ENCODE data around the gene CCR6.
"Not testable (repeated sequence)": the region's sequence is repeated elsewhere in the genome, so short reads cannot be mapped to it uniquely, and the experiment has no call there.

CCR6 gene

GRCh38 chr6:167122827-167123657 lies at the start of gene CCR6:
CCR6 (plus strand) TSS chr6:167123096; CDS start chr6:167136135, 13,039 bp downstream.
- no peak for DNase-seq

DNA sequence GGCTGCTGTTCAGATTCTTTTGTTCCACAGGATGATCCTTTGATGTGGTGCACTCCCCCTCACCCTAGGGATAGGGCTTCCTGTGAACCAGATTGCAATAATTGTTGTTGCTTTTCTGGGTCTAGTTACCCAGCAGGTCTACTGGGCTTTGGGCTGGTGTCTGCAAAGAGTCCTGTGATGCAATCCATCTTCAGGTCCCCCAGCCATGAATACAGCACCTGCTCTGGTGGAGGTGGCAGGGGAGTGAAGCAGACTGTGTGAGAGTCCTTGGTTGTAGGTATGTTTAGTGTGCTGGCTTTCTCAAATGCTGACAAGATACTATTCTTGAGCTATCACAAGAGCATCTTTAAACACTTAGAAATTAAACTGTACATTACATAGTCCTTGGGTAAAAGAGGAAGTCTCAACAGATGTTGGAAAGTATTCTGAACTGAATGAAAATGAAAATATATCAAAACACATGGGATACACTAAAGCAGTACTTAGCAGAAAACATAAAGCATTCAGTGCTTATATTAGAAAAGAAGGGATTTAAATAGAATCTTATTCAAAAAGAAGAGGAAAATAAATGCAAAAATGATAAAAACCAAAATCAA lies 49.1 kb upstream of the CCR6 start:
- no peak for DNase-seq

DNA sequence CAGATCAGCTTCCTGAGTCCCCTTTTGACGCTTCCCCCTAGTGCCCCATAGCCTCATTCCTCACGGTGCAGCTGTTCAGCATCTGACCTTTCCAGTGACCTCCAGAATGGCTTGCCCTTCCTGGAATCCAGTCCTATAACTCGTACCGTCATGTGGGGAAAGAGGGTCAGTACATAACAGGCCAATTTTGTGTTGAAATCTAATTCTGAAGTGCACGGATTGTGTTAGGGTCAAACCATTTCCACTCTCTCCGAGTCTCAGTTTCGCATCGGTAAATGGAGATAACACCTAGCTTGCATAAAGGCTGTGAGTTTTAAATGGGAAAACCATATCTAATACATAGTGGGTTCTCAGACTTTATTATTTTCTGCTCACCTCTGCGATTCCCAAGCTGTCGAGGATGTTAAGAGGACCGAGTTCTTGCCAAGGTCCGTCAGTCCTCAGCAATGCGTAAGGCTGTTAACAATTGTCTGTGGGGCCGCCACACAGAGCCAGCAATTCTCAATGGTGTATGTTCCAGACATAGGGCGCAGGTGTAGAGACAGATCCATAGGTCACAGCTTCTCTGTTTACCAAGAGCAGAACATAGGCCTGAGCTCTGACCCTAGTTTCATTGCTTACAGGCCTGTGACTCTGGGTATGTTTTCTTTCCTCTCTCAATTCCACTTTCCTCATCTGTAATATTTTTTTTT lies 45.5 kb upstream of the CCR6 start:
- no peak for DNase-seq

GRCh38 chr6:167078745-167079144 lies 44.2 kb upstream of the CCR6 start:
- DNase-seq: no peak

DNA sequence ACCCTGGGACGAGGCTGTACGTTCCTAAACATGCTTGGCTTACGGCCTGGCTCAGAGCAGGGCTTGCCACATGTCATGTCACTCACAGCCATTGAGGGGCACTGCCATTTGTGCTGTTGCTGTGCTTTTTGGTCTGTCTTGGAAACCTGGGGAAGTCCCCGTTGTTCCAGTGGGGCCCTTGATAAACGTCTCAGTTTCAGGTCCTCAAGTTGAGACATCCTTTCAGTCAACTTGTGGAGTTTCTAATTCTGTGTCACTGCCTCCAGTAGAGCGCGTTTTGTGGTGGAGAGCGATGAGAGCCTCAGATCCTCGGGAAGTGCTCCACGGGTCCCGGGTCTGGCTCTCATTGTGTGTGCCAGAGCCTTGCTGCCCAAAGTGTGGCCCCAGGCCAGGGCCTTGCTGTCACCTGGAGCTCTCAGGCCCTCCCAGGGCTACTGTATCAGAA lies 43.0 kb upstream of the CCR6 start:
- no peak for DNase-seq

GRCh38 chr6:167087857-167088354 lies 35.0 kb upstream of the CCR6 start:
- DNase-seq: no peak

DNA sequence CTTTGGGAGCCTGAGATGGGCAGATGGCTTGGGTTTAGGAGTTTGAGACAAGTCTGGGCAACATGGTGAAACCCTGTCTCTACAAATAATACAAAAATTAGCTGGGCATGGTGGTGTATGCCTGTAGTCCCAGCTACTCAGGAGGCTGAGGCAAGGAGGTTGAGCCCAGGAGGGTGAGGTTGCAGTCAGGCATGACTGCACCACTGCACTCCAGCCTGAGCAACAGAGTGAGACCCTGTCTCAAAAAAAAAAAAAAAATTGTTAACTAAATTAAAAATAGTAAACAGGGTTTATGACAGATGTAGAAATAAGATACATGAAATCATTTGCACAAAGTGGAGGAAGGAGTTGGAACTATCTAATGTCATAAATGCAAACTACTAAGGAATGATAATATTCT lies 34.2 kb upstream of the CCR6 start:
- not testable (repeated sequence) for DNase-seq

- no peak for DNase-seq
Measured at GRCh38 chr6:167089243-167090142, 33.4 kb upstream of the CCR6 start.

GRCh38 chr6:167090171-167090570 lies 32.7 kb upstream of the CCR6 start:
- DNase-seq: no peak

GRCh38 chr6:167091026-167091804 lies 31.7 kb upstream of the CCR6 start:
- DNase-seq: no peak

DNA sequence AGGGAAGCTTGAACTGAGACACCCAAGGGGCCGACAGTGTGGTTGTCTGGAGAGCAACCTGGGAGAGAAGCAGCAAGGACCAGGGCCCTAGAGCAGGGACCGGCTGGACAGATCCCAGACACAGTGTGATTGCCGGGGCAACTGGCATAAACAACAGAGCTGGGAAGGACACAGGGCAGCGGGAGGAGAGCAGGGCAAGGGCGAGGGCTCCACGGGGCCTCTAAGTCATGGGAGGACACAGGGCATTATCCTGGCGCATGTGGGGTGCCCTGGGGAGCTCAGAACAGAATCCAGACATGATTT lies 31.1 kb upstream of the CCR6 start:
- no peak for DNase-seq

- no peak for DNase-seq
Measured at GRCh38 chr6:167092672-167093339, 30.1 kb upstream of the CCR6 start.

DNA sequence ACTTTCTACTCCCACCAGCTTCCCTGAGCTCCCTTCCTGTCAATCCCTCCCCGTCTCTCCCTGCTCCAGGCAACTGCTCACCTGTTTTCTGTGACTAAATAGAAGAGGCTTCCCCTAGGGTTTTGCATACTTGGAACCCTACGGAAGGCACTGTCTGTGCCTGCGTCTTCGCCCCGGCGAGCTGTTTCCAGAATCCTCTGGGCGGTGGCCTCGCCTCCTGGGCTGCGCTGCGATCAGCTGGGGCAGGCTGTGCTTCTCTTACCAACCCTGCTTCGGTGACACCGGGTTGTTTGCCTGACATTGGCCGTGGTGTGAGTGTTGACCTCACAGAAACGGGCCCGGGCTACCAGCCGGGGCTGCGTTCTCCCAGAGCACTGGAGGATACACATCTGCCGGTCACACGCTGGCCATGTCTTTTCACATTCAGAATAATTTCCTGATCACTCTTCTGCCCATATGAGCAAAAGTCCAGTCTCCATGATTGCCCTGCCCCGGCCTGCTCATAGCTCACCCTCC lies 29.4 kb upstream of the CCR6 start:
- no peak for DNase-seq

DNA sequence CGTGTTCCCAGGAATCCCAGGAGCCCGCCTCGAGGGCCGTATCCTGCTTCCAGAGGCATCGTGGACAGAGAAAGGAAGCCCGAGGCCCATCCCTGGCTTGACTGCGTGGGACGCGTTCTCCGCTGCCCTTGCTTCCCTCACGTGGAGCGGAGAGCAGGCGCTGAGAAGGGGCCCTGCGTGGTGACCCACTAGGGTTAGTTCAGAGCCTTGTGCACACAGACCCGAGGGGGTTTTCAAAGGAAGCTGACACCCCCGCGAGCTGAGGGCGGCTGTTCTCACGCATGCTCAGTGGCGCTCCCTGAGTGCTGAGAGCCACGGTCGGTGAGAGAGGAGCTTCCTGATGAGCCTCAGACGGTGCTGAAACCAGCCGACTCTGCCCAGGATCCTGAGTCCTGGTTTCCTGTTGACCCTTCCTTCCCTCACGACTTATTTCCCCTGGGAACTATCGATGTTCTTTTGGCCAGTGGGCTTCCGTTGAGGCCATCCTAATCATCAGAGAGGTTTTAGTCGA lies 28.9 kb upstream of the CCR6 start:
- no peak for DNase-seq

DNA sequence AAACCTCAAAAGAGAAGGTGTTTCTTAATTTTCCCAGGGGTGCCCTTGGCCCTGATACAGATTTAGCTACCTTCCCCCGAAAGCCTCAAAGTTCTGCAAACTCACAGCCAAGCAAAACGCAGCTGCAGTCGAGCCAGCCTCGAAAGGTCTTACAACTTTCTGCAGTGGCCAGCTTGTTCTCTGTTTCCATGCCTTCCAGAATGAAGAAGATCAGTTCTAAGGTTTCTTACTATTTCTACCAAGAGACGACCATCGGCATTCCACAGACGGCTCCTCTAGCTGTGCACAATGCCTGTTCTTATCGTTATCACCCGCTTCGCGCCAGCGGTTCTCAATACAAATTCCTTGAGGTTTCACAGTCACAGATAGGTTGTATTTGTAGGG lies 28.5 kb upstream of the CCR6 start:
- DNase-seq: no peak

GRCh38 chr6:167094820-167095637 lies 27.9 kb upstream of the CCR6 start:
- DNase-seq: no peak

GRCh38 chr6:167095888-167096287 lies 27.0 kb upstream of the CCR6 start:
- DNase-seq: no peak

- DNase-seq: no peak
Measured at GRCh38 chr6:167096991-167097390, 25.9 kb upstream of the CCR6 start.

DNA sequence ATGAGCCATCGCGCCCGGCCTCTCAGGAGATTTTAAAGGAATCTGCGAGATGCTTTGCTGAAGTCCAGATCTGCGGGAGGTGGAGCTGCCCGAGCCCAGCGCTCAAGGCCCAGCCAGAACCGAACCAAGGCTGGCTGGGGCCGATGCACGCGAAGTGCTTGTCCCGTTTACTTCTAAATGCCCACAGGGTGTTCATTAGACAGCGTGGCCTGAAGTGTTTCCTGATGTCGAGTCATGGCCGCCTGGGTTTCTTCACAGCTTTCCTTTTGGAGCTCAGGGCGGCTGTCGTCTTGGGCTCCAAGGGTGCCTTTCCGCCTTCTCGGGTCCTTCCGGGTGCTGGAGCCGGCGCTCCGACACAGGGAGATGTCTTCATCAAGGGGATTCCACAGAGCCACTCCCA lies 25.1 kb upstream of the CCR6 start:
- DNase-seq: no peak

GRCh38 chr6:167098825-167099225 lies 24.1 kb upstream of the CCR6 start:
- DNase-seq: no peak

All from NCI-H1436 (cell line).